Liver (tissue), 9 donors: ENCODE results near the gene CARM1. TPM values are rescaled to one million over a fixed set of nuclear protein-coding genes. Genes with fewer than 3 reads are reported as not detected.

ENCODE experiments used
- DNase-seq: peaks from one replicate; pipeline ENCODE4 v3.0.0-alpha.2; 2017; ENCODE audit warnings: low spot score
- H3K27ac ChIP-seq, 2 donors: one replicate each; pipeline ENCODE4 v1.7.0; 2013; ENCODE audit warnings: inconsistent platforms in 2 of 2, low read length in 2 of 2, control low read depth in 1 of 2, low read depth in 1 of 2, mild to moderate bottlenecking in 1 of 2
- H3K27me3 ChIP-seq, 4 donors: one replicate each; pipeline versions ENCODE4 v1.6.1 to v1.7.0; 2013; ENCODE audit warnings: low read length in 3 of 4, inconsistent platforms in 1 of 4, mild to moderate bottlenecking in 1 of 4, moderate library complexity in 1 of 4; ENCODE audit not compliant: control insufficient read depth in 4 of 4, insufficient read depth in 4 of 4
- H3K36me3 ChIP-seq, 4 donors: one replicate each; pipeline versions ENCODE4 v1.6.1 to v1.7.0; 2013; ENCODE audit warnings: low read length in 3 of 4, mild to moderate bottlenecking in 3 of 4, low read depth in 1 of 4, moderate library complexity in 1 of 4; ENCODE audit not compliant: control insufficient read depth in 4 of 4, insufficient read depth in 3 of 4
- H3K4me1 ChIP-seq, 4 donors: one replicate each; pipeline versions ENCODE4 v1.6.1 to v1.7.0; 2013; ENCODE audit warnings: low read length in 3 of 4, mild to moderate bottlenecking in 3 of 4, moderate library complexity in 1 of 4; ENCODE audit not compliant: control insufficient read depth in 4 of 4, insufficient read depth in 4 of 4
- H3K4me3 ChIP-seq, 3 donors: one replicate each; pipeline versions ENCODE4 v1.6.1 to v1.7.0; 2013; ENCODE audit warnings: low read length in 3 of 3, control low read depth in 1 of 3, low read depth in 1 of 3, mild to moderate bottlenecking in 1 of 3
- H3K9ac ChIP-seq, 2 donors: one replicate each; pipeline ENCODE4 v1.7.0; 2013; ENCODE audit warnings: low read length in 2 of 2, mild to moderate bottlenecking in 2 of 2, moderate library complexity in 2 of 2, control low read depth in 1 of 2, low read depth in 1 of 2
- H3K9me3 ChIP-seq, 4 donors: one replicate each; pipeline versions ENCODE4 v1.6.1 to v1.7.0; 2013; ENCODE audit warnings: low read length in 3 of 4; ENCODE audit not compliant: control insufficient read depth in 4 of 4
- ATF3 ChIP-seq: IDR thresholded peaks from 2 replicates; pipeline ENCODE4 v1.6.1; 2016; ENCODE audit warnings: antibody characterized with exemption
- CTCF ChIP-seq: fragments of 150-350 bp; IDR thresholded peaks from 2 replicates; pipeline ENCODE4 v1.5.1; 2017; ENCODE audit warnings: improper control_type of control experiment, low read depth, low read length; ENCODE audit not compliant: missing input control
- EGR1 ChIP-seq, 2 donors: IDR thresholded peaks; 2 replicates each; pipeline ENCODE4 v1.6.1; 2016 to 2018; ENCODE audit warnings: antibody characterized with exemption in 2 of 2, low read depth in 2 of 2
- FOXA1 ChIP-seq: IDR thresholded peaks from 2 replicates; pipeline ENCODE4 v1.6.1; 2016; ENCODE audit warnings: antibody characterized with exemption
- GABPA ChIP-seq, 2 donors: IDR thresholded peaks in 1 of 2; conservative IDR thresholded peaks in 1 of 2; 2 replicates each; pipeline ENCODE4 v1.6.1; 2016; ENCODE audit warnings: antibody characterized with exemption in 2 of 2, mild to moderate bottlenecking in 1 of 2, moderate library complexity in 1 of 2
- HNF4A ChIP-seq, 2 donors: conservative IDR thresholded peaks; 2 replicates each; pipeline ENCODE4 v1.6.1; 2016; ENCODE audit warnings: antibody characterized with exemption in 2 of 2, mild to moderate bottlenecking in 2 of 2
- HNF4G ChIP-seq: IDR thresholded peaks from 2 replicates; pipeline ENCODE4 v1.6.1; 2016; ENCODE audit warnings: antibody characterized with exemption
- JUND ChIP-seq, 2 donors: IDR thresholded peaks; 2 replicates each; pipeline ENCODE4 v1.6.1; 2016; ENCODE audit warnings: antibody characterized with exemption in 2 of 2
- MAX ChIP-seq: IDR thresholded peaks from 2 replicates; pipeline ENCODE4 v1.6.1; 2016; ENCODE audit warnings: antibody characterized with exemption
- NR2F2 ChIP-seq: IDR thresholded peaks from 2 replicates; pipeline ENCODE4 v1.6.1; 2016; ENCODE audit warnings: antibody characterized with exemption
- RAD21 ChIP-seq, 2 donors: IDR thresholded peaks; 2 replicates each; pipeline ENCODE4 v1.6.1; 2016; ENCODE audit warnings: antibody characterized with exemption in 2 of 2, mild to moderate bottlenecking in 2 of 2
- REST ChIP-seq: IDR thresholded peaks from 2 replicates; pipeline ENCODE4 v1.6.1; 2016; ENCODE audit warnings: antibody characterized with exemption, mild to moderate bottlenecking
- RXRA ChIP-seq, 2 donors: IDR thresholded peaks; 2 replicates each; pipeline ENCODE4 v1.6.1; 2017 to 2018; ENCODE audit warnings: antibody characterized with exemption in 2 of 2, mild to moderate bottlenecking in 1 of 2
- SP1 ChIP-seq: IDR thresholded peaks from 2 replicates; pipeline ENCODE4 v1.6.1; 2018; ENCODE audit warnings: antibody characterized with exemption, mild to moderate bottlenecking
- TAF1 ChIP-seq: conservative IDR thresholded peaks from 2 replicates; pipeline ENCODE4 v1.6.1; 2016; ENCODE audit warnings: antibody characterized with exemption, mild to moderate bottlenecking
- YY1 ChIP-seq: IDR thresholded peaks from 2 replicates; pipeline ENCODE4 v1.6.1; 2016; ENCODE audit warnings: antibody characterized with exemption, mild to moderate bottlenecking
- ZBTB33 ChIP-seq: IDR thresholded peaks from 2 replicates; pipeline ENCODE4 v1.6.1; 2016; ENCODE audit warnings: antibody characterized with exemption
- WGBS: extraction: QIAGEN DNeasy Blood & Tissue Kit; methylation state at CpG from one replicate; pipeline ENCODE4 v1.1.7; 2013; 5-methylcytosine and 5-hydroxymethylcytosine counted together
- polyA plus RNA-seq, 2 donors: library from polyadenylated mRNA; stranded (reverse) in 1 of 2; unstranded in 1 of 2; fragments of 200-250 nt in 1 of 2; fragments of >200 nt in 1 of 2; fragmentation: Nextera tagmentation in 1 of 2; extraction: Ambion mirVana in 1 of 2; gene quantifications; one replicate each; pipeline versions ENCODE4 v1.2.1 to v1.2.3, GENCODE V29; 2013 to 2015
- total RNA-seq, 2 donors: library from RNA; depleted of rRNA; stranded (reverse); fragments of >200 nt; gene quantifications; one replicate each; pipeline ENCODE4 v1.2.3, GENCODE V29; 2014
- donor health status: healthy.
- donor health status: healthy.
- donor health status: healthy.
- donor health status: healthy.
- donor health status: healthy.

CARM1 gene
- total and polyA plus RNA-seq, 4 donors: 5.1 to 18.3 (median 15.1) TPM

- DNase-seq: no peak
- Histone ChIP-seq H3K27ac (no peak overlapping the region), H3K36me3 (no peaks in the 10 kb centered on the region), H3K4me3 (no peak overlapping the region), H3K9ac (no peak overlapping the region), H3K9me3 (no peaks in the 10 kb centered on the region), H3K4me1 (peaks cover 11 to 17% (median 14%) of the 10 kb centered on the region in 4 donors), H3K27me3 (no peaks in the 10 kb centered on the region)
- no peak for TF ChIP-seq RAD21 (IDR thresholded peaks at IDR 0.05)
- TF ChIP-seq YY1: no peak
- TF ChIP-seq NR2F2: no peak
- no peak for TF ChIP-seq GABPA (IDR thresholded peaks at IDR 0.05 in 1 of 2, conservative IDR thresholded peaks at IDR 0.05 in 1 of 2)
- no peak for TF ChIP-seq FOXA1
- no peak for TF ChIP-seq CTCF
- no peak for TF ChIP-seq HNF4A (conservative IDR thresholded peaks at IDR 0.05)
- no peak for TF ChIP-seq ATF3
- TF ChIP-seq EGR1 (IDR thresholded peaks at IDR 0.05; ENCODE audit: low read depth in 2 of 2): no peak
- no peak for TF ChIP-seq SP1
- no peak for TF ChIP-seq RXRA (IDR thresholded peaks at IDR 0.05)
- TF ChIP-seq TAF1: no peak
- no peak for TF ChIP-seq ZBTB33
- 90% methylated on average over 20 of the region's 20 CpGs for WGBS
These were observed 14.1 kb downstream of the CARM1 start for GRCh38 chr19:10885201-10886169.

GRCh38 chr19:10887616-10888367 lies 16.4 kb downstream of the CARM1 start:
- no peak overlapping the region for H3K27ac ChIP-seq
- no peak for TF ChIP-seq NR2F2
- TF ChIP-seq HNF4A (conservative IDR thresholded peaks at IDR 0.05): no peak
- no peak for TF ChIP-seq ATF3
- TF ChIP-seq REST: no peak
- no peak for TF ChIP-seq MAX
- no peak for TF ChIP-seq JUND (IDR thresholded peaks at IDR 0.05)
- no peak for TF ChIP-seq TAF1
- no peak for TF ChIP-seq HNF4G
- TF ChIP-seq GABPA (IDR thresholded peaks at IDR 0.05 in 1 of 2, conservative IDR thresholded peaks at IDR 0.05 in 1 of 2): no peak
- no peak for TF ChIP-seq FOXA1
- no peak for TF ChIP-seq RXRA (IDR thresholded peaks at IDR 0.05)
- no peak overlapping the region for H3K9ac ChIP-seq

More at GRCh38 chr19:10887616-10888367, 16.4 kb downstream of the CARM1 start:
- no peaks in the 10 kb centered on the region for H3K27me3 ChIP-seq
- no peak for DNase-seq
- no peaks in the 10 kb centered on the region for H3K9me3 ChIP-seq
- H3K36me3 ChIP-seq: no peaks in the 10 kb centered on the region
- no peak overlapping the region for H3K4me3 ChIP-seq
- 91% methylated on average over 9 of the region's 9 CpGs for WGBS
- H3K4me1 ChIP-seq: peaks cover 0 to 5% (median 0%) of the 10 kb centered on the region in 4 donors
